ENCODE results near the gene VLDLR.
"Not testable (repeated sequence)": the region's sequence is repeated elsewhere in the genome, so short reads cannot be mapped to it uniquely, and the experiment has no call there.

Gene VLDLR

DNA sequence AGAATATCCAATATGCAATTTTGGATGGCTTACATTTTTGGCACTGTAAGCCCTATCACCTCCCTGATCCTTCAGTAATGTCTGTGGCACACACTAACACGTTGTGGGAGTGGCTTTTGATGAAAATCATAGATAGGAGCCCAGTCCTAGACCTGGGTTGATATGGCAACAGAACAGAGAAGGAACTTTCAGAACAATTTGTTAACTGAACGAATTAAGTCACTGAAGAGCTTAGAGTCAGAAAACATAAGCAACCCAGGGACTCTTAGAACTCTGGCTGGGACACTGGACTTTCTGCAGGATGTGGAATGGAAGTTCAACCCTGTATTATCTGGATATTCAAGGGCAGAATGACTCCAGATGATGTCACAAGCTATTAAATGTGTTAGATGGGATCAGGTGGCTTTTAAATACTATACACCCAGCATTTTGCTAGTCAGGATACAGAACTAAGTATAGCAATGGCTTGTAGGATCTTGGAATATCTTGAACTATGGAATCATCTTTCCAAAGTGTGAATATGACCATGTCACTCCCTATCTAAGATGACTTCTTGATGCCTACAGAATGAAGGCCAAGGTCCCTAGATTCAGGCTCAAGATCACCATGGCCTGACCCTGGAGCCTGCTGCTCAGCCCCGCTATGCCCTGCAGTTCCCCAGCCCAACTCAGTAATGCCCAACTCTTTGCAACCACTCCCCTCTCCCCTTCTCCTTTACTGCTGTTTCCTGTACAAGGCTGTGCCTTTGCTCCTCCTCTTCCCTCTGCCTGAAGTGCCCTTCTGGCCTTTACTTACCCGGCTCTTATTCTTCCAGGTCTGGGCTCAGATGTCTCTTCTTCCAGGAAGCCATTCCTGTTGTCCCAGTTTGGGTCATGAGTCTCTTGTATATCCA is 42.8 kb downstream of the VLDLR start:
- no peak for DNase-seq (ENCODE audit: low spot score)

DNA sequence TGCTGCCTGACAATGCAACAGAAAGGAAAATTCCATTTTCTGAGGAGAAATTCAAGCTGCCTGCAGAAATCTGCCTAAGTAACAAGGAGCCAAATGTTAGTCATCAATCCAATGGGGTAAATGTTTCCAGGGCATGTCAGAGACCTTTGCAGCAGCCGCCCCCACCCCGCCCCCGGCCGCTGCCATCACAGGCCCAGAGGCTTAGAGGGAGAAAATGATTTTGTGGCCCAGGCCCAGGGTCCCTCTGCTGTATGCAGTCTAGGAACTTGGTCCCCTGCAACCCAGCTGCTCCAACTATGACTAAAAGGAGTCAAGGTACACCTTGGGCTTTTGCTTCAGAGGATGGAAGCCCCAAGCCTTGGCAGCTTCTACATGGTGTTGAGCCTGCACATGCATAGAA is 45.0 kb downstream of the VLDLR start:
- DNase-seq (ENCODE audit: low spot score), result no peak

DNA sequence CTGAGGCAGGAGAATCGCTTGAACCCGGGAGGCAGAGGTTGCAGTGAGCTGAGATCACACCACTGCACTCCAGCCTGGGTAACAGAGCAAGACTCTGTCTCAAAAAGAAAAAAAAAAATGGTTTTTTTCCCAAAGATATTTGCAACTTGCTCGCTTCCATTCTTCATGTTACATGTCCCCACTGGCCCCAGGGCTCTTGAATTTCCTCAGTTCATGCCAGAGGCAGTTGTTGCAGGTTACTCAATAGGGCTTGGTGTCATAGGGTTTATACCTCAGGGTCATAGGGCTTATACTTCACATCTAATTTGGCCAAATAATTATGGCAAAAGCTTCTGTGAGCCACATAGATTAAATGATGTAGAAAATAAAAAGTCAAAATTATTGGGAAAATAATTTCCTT is 51.6 kb downstream of the VLDLR start:
- no peak for DNase-seq (ENCODE audit: low spot score)

DNA sequence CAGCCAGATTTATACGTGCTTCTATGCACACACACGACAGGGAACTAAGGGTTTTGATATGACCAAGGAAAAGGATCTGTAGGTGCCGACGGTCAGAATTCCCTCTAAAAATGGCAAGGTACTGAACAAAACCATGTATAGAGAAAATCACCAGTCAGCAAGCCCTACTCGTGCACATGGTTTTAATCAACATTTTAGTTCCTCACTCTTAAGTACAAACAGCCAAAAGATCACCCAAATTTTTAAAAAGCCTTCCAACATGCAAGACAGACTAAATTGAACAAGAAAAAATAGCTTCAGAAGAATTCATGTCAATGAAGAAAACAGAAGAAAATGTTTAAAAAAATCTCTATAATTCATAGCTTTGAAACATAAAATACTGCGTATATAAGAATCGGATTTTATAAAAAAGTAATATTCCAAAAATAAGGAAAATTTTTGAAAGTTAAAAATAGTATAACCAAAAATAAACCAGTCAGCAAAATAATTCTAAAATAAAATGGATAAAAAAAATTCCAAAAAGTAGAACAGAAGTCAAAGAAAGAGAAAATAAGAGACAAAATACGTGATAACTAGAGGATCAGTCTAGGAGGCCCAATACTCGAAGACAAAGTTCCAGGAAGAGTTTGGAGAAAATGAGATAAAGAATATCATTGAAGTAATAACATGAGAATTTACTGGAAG is 52.7 kb downstream of the VLDLR start:
- DNase-seq (ENCODE audit: low spot score), result no peak

DNA sequence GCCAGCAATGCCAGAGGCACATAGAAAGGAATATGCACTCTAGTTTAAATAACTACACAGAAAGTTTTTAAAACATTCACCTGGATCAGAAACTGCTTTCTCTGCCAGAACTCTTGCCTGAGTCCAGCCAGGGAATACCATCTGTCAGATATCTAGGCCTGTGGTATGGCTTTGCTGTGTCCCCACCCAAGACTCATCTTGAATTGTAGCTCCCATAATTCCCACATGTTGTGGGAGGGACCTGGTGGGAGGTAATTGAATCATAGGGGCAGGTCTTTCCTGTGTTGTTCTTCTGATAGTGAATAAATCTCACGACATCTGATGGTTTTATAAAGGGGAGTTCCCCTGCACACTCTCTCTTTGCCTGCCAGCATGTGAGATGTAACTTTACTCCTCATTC is 54.2 kb downstream of the VLDLR start:
- DNase-seq (ENCODE audit: low spot score), result no peak

DNA sequence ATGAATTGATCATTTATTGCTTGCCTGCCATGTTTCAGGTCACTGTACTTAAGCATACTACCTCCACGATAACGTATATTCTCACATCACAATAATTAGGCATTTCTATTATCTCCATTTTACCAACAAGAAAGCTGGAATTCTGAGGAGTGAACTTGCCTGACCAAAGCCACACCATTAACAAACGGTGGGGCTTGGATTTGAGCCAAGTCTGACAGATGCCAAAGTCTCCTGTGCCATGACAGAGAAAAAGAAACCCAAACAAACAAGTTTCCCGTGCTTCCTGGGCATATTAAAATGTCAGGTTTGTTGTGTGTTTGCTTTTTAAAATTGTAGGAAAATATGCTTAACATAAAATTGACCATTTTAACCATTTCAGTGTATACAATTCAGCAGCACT is 54.9 kb downstream of the VLDLR start:
- DNase-seq (ENCODE audit: low spot score), result no peak

DNA sequence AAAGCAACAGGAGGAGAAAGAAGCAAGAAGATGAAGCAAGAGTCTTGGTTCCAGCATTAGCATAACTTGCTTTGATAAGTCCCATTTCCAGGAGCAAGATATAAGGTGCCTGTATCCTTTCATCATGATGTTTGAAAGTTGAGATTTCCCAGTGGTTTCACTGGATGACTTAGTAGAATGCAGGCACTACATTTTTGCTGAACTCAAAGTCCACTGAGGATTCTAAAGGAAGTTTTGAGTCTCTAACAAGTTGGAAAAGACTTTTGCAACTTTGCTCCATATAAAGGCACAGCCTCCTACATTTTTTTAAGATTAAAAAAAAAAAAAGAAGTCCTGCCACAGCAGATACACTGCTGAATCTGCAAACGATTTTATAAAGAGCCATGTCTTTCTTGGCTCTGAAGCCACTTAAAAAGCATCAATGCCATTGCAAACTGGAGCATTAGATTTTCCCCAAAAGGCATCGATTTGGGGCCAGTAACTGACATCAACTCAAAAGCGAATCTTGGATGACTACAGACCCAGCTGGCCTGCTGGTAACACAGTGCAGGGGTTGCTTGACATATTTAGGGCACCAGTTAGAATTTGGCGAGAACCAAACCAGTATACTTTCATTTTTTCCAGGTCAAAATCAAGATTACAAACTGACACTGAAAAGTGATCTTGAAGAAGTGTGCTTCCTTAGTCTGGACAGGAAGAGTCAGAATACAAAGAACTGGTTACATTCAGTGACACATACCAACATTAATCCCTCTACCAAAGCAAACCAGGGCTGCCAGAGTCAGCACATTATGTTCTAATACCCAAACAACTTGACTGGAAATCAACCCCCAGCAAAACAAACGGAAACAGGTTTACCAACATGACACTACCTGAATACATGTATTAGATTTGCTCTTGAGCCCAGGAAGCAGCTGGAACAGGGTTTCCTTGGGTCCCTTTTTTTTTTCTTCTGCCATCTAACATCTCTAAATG is 56.6 kb downstream of the VLDLR start:
- DNase-seq (ENCODE audit: low spot score), result no peak

DNA sequence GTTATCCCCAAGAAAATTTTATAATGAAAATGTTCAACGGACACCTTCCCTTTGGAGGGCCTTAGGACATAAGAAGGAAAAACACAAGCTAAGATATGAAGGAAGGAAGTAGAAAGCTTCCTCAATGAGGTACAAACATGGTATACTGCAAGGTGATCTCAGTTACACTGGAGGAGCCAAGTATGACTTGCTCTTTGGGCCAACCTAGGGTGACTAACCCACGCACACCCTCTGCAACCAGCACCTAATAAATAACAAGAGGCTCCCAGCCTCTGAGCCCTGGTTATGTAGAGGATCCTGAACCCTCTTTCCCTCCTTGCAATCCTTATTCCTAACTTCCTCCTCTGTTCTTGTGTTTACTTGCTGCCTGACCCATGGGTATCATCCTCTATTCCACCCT is 57.4 kb downstream of the VLDLR start:
- DNase-seq (ENCODE audit: low spot score), result no peak

DNA sequence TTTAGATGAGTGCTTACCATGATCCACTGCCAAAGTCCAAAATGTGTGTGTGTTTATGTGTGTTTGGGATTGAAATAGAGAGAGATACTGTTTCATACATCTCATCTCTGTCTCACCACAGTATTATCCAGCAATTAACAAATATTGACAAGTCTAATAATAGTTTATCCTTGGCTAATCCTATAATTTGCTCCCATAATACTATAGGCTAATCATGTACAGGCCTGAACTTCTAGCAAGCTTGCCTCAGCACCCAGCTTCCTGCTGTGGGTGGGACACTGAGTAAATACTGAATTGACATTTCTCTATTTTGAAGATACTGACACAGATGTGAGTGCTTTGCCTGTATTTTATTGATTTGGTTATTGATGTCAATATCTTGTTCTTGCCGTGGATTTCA is 60.4 kb downstream of the VLDLR start:
- no peak for DNase-seq (ENCODE audit: low spot score)

DNA sequence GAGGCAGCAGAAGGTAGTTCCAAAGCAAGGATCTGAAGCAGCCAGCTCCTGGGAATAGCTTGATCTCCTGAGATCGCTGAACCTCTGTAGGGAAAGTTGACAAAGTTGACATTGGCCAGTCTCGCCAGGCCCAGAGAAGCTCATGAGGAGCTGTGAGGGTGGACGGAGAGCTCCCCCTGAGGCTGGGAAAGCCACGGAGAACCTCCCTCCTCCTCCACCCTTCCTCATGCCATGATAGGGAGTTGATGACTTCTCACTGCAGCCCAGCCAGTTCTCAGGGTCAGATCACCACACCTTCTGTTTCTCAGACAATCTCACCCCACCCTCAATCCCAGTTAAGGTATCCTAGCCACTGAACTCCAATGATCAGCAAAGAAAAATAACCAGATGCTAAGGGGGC is 65.3 kb downstream of the VLDLR start:
- no peak for DNase-seq (ENCODE audit: low spot score)

DNA sequence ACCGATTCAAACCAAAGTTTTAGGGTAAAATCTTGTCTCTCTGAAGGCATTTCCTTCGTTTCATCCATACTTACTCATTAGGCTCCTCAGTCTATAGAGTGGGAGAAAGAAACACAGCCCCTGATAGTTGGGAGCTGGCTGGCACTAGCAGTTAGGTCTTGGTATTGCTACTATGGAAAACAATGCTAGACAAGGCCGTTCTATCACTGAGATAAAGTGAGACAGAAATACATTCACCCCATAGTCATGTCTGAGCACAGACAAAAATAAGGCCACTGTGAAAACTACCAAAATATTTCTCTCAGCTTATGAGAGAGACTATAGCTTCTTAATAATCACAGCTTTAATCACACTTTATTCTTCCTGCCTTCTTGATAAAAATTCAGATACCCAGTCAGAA is 67.0 kb downstream of the VLDLR start:
- DNase-seq (ENCODE audit: low spot score), result no peak

DNA sequence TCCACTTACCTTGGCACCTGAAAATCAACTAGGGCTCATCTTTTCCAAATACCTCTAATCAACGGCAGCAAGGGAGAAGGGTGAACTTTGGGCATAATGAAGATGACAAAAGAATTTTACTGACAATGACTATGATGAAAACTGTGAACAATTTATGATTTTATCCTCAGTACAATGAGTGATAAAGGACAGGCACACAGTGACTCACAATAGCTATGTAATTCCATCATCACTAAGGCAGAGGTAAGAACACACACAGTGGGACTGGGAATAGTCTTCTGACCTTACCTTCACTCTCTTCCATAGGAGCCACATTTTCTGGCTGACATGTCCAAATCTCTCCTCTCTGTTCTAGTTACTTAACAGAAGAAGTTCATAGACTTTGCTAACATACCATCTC is 69.6 kb downstream of the VLDLR start:
- DNase-seq (ENCODE audit: low spot score), result no peak

DNA sequence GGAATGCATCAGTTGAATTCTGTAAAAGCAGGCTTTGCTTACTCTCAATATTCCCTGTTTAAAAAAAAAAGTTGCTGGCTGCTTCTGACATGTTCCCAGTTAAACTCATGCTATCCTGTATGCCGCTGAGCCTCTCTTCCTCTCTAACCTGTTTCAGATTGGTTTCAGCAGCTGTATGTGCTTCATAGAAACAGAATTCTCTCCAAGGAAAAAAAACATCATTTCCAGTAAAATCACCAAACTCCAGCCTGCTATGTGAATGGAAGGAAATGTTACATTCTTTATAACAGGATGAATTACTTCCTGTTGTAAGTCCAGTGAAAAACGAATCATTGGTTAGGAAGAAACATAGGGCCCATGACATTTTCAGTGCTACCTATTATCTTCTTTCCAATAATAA is 70.0 kb downstream of the VLDLR start:
- no peak for DNase-seq (ENCODE audit: low spot score)

DNA sequence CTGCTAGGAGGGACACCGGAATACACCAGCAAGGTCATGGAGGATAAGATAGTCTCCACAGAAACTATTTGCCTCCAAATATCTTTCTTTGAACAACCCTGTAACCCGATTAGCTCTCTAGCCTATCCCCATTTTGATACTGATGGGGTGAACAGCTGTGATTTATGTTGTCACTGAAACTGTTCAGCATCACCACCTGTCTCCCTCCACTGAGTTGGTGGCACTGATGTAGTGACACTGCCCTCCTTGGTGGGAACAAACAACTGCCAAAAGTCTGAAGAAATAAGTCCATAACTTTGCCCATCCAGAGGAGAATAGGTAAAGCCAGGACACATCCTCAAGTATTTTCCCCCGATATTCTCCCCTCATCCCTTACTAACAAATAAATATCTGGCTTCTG is 71.5 kb downstream of the VLDLR start:
- DNase-seq (ENCODE audit: low spot score), result no peak

DNA sequence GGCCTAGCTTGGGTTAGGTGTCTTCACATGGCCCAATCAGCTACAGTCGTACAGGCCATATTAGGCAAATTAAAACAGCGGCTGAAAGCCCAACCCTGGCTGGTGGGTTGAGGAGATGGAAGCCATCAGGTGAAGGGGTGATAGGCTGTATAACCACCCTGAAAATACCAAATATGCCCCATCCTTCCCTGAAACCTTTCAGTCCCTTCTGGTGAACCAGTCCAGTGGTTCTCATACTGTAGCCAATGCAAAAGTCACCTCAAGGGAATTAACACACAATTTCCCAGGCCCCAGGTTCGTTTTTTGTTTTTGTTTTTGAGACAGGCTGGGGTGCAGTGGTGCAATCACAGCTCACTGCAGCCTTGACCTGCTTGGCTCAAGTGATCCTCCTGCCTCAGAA is 75.9 kb downstream of the VLDLR start:
- no peak for DNase-seq (ENCODE audit: low spot score)

DNA sequence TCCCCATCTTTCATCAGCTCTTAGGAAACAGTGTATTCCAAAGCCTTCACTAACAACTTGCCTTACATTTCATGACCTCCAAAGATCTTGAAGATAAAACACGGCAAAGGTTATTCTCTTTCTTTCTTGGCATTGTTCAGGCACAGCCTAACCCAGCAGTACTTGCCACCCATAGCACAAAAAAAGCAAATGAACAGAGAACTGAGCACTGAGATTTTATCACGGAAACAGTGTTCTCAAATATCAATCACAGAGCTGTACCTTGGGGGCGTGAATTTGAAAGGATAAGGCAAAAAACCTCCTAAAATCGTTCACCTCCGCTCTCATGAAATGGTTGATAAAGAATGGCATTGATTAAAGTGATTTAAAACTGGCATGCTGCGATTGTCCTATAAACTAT is 78.8 kb downstream of the VLDLR start:
- no peak for DNase-seq (ENCODE audit: low spot score)

DNA sequence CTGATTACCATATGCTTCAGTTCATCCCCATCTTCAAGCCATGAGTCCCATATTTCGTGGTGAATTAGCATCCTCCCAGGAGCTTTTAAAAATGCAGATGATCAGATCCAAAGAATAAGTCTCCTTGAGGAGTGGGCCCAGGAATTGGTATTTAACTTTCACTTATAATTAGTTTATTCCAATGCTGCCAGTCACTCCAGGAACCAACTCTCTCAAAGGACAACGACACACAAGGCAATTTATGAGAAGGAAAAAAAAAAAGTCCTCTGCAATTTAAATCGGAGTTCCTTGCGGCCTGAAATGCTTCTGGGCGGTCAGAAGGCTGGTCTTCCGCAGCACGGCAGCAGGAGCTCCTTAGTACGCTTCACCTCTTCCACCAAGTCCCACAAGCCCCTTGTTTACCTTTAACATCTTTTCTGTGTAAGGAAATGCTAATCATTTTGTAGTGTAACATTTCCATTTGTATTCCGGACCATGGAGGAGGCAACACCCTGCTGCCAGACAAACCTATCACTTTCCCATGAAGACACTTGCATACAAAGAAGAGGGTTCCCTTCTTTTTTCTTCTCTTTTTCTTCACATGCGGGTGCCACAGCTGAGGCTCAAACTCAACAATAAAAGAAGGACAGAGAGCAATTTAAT is 79.4 kb downstream of the VLDLR start:
- no peak for DNase-seq (ENCODE audit: low spot score)

DNA sequence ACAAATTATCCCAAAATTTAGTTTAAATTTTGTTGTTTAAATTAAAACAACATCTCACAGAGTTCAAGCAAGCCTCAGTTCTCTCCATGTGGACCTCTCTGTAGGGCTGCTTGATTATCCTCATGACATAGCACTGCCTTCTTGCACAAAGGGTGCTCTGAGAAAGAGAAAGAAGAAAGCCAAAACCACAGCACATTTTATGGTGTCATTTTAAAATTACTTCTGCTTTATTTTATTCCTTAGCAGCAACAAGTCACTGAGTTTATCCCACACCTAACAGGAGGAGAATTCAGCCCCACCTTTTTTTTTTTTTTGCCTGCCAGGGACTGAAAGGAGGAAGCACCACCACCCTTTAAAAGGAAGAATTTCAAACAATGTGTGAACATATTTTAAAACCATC is 82.9 kb downstream of the VLDLR start:
- no peak for DNase-seq (ENCODE audit: low spot score)

DNA sequence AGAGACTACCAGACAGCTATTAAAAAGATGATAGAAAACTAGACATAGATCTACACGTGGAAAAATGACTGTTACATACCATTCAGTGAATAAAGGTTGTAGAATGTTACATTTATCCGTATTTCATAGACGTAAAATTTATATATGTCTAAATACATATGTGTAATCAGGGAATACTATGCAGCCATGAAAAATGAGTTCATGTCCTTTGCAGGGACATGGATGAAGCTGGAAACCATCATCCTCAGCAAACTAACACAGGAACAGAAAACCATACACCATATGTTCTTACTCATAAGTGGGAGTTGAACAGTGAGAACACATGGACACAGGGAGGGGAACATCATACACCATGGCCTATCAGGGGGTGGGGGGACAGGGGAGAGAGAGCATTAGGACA is 85.7 kb downstream of the VLDLR start:
- not testable (repeated sequence) for DNase-seq (ENCODE audit: low spot score)

Measured in left forelimb (tissue), 1 donor.